Mesodermal cell (in vitro differentiated cells): Measurements from ENCODE around the gene EXOC3.
"Not testable (repeated sequence)": the region's sequence is repeated elsewhere in the genome, so short reads cannot be mapped to it uniquely, and the experiment has no call there.

Experiments
- H3K27ac ChIP-seq: 2 replicates; pipeline ENCODE4 v1.7.0; 2013; ENCODE audit warnings: mild to moderate bottlenecking, low read depth, low read length, moderate library complexity; ENCODE audit not compliant: severe bottlenecking
- H3K36me3 ChIP-seq: 2 replicates; pipeline ENCODE4 v1.7.1; 2013; ENCODE audit warnings: mild to moderate bottlenecking, low read length, moderate library complexity; ENCODE audit not compliant: control insufficient read depth, insufficient read depth
- H3K4me1 ChIP-seq: one replicate; pipeline ENCODE4 v1.7.1; 2013; ENCODE audit warnings: mild to moderate bottlenecking, low read length; ENCODE audit not compliant: insufficient read depth, control insufficient read depth, poor library complexity, severe bottlenecking
- H3K4me3 ChIP-seq: 2 replicates; pipeline ENCODE4 v1.7.0; 2013; ENCODE audit warnings: low read length, control low read depth, mild to moderate bottlenecking; ENCODE audit not compliant: insufficient read depth, poor library complexity, severe bottlenecking; ENCODE audit errors: extremely low read depth
- H3K9me3 ChIP-seq: 2 replicates; pipeline ENCODE4 v1.7.1; 2013; ENCODE audit warnings: mild to moderate bottlenecking, low read length, moderate library complexity; ENCODE audit not compliant: control insufficient read depth
- WGBS, 2 experiments: methylation state at CpG; one replicate each; pipeline ENCODE4 v1.1.5; 2013; ENCODE audit warnings: missing lambda C conversion rate in 2 of 2; ENCODE audit not compliant: insufficient coverage in 2 of 2; 5-methylcytosine and 5-hydroxymethylcytosine counted together

Gene EXOC3

DNA sequence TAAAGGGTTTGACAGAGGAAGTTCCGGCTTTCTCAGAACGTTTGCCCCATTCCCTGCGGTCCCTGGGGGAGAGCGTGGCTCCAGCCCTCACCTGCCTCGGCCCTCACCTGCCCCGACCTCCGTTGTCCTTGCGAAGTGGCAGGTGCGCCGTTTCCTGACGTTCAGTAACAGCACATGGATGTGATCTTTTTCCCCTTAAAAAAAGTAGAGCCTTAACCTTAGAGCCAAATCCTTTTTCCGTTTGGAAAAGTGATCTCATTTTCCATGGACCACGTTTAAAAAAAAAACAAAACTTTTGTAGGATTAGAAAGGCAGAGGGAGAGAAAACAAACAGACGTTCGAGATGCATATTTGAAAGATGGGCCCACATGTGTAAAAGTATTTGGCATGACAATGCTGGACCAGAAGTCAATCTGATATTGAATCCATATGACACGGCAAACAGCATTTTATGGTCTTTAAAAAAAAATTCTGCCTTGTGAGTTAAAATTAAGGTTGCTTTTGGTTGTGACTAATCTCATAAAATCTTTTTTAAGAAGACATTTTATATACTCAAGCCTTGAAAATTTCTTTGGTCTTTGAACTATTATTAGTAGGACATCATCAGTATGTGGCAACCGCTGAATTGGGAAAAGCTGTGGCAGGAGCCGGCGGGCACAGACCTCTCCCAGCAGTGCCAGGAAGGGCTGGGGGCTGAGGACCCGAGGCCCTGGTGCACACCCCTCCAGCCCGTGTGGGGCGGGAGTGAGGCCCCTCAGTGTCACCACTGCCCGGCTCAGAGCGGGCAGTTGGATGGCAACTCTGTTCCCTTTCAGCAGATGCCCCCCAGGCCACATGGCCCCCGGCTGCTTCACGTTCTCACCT is 42.5 kb upstream of the EXOC3 start:
- Histone ChIP-seq H3K9me3 (no peaks in the 10 kb centered on the region), H3K27ac (peak overlapping the region; percentile 92), H3K4me3 (no peak overlapping the region), H3K4me1 (peaks cover 22% of the 10 kb centered on the region), H3K36me3 (no peaks in the 10 kb centered on the region)
- 72 to 73% methylated on average over 21 to 23 of the region's 26 CpGs for WGBS, 2 experiments

- WGBS, 2 experiments = 92 to 97% methylated on average over 21 of the region's 24 CpGs
- no peak overlapping the region for H3K27ac ChIP-seq
- H3K4me3 ChIP-seq = no peak overlapping the region
- no peaks in the 10 kb centered on the region for H3K36me3 ChIP-seq
- H3K4me1 ChIP-seq = peaks cover 15% of the 10 kb centered on the region
- H3K9me3 ChIP-seq = no peaks in the 10 kb centered on the region
These were observed 41.6 kb upstream of the EXOC3 start for GRCh38 chr5:401146-402034.

- H3K4me3 ChIP-seq, H3K27ac ChIP-seq, H3K9me3 ChIP-seq, H3K36me3 ChIP-seq: not testable (repeated sequence)
- WGBS, 2 experiments = 86 to 97% methylated on average over 14 to 16 of the region's 17 CpGs
- peaks cover 15% of the 10 kb centered on the region for H3K4me1 ChIP-seq
These were observed 40.8 kb upstream of the EXOC3 start for GRCh38 chr5:402219-402614.

- H3K4me1 ChIP-seq = peaks cover 15% of the 10 kb centered on the region
- H3K36me3 ChIP-seq = no peaks in the 10 kb centered on the region
- no peak overlapping the region for H3K27ac ChIP-seq
- H3K9me3 ChIP-seq = no peaks in the 10 kb centered on the region
- H3K4me3 ChIP-seq = no peak overlapping the region
- WGBS, 2 experiments = 92 to 96% methylated on average over 15 to 18 of the region's 20 CpGs
These were observed 40.2 kb upstream of the EXOC3 start for GRCh38 chr5:402615-403359.

DNA sequence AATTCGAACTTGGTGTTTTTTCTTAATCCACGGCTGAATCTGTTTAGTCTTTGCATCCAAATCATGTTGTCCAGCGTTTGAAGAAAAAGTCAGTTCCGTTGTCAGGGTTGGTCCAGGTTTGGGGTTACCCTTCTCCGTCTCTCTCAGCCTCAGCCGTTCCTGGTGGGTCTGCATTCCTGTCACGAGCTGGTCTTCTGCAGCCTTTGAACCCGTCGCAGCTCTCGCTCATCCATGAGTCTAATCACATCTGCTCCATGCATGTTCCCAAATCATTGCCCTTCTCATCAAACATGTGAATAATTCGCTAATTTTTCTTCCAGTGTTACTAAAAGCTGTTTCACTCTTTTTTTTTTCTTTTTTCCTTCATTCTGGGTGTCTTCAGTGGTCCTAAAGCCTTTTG is 39.0 kb upstream of the EXOC3 start:
- H3K27ac ChIP-seq = no peak overlapping the region
- WGBS, 2 experiments = 91 to 93% methylated on average over 10 to 11 of the region's 11 CpGs

GRCh38 chr5:404666-405241 is 38.2 kb upstream of the EXOC3 start:
- Histone ChIP-seq H3K4me1 (peaks cover 6% of the 10 kb centered on the region), H3K4me3 (no peak overlapping the region), H3K9me3 (no peaks in the 10 kb centered on the region), H3K36me3 (no peaks in the 10 kb centered on the region), H3K27ac (no peak overlapping the region)
- 90 to 97% methylated on average over 8 to 12 of the region's 12 CpGs for whole genome bisulfite sequencing, 2 experiments

More for the DNA sequence above, 39.0 kb upstream of the EXOC3 start:
- H3K9me3 ChIP-seq = no peaks in the 10 kb centered on the region
- peaks cover 14% of the 10 kb centered on the region for H3K4me1 ChIP-seq
- no peak overlapping the region for H3K4me3 ChIP-seq
- no peaks in the 10 kb centered on the region for H3K36me3 ChIP-seq

DNA sequence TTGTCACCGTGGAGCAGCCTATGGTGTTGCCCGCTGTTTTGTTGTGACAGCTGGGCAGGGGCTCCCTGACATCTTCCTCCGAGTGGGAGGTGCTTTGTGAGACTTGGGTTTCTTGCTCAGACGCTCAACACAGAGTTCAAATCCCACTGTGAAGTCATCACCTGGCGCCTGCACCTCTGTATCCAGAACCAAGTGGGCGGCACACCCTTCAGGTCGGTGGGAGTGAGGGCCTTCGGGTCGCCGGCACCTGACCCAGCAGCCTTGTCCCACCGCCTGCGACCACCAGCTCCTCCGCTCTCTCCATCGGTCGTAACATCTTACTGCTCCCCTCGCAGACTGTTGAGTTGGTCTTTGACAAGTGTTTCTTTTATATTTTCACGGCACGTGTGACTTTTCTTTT is 37.6 kb upstream of the EXOC3 start:
- WGBS, 2 experiments = 87 to 92% methylated on average over 18 of the region's 18 CpGs
- Histone ChIP-seq H3K4me1 (peaks cover 3% of the 10 kb centered on the region), H3K36me3 (no peaks in the 10 kb centered on the region), H3K9me3 (no peaks in the 10 kb centered on the region), H3K4me3 (no peak overlapping the region), H3K27ac (no peak overlapping the region)

GRCh38 chr5:406041-406440 is 36.9 kb upstream of the EXOC3 start:
- WGBS, 2 experiments = 80 to 91% methylated on average over 3 to 5 of the region's 9 CpGs

GRCh38 chr5:407051-407450 is 35.9 kb upstream of the EXOC3 start:
- no peaks in the 10 kb centered on the region for H3K9me3 ChIP-seq
- no peaks in the 10 kb centered on the region for H3K4me1 ChIP-seq
- WGBS, 2 experiments = 83 to 86% methylated on average over 2 of the region's 6 CpGs
- H3K4me3 ChIP-seq = no peak overlapping the region
- no peak overlapping the region for H3K27ac ChIP-seq
- H3K36me3 ChIP-seq = no peaks in the 10 kb centered on the region

More at GRCh38 chr5:406041-406440, 36.9 kb upstream of the EXOC3 start:
- Histone ChIP-seq H3K27ac (no peak overlapping the region), H3K4me1 (no peaks in the 10 kb centered on the region), H3K4me3 (no peak overlapping the region), H3K36me3 (no peaks in the 10 kb centered on the region), H3K9me3 (no peaks in the 10 kb centered on the region)

DNA sequence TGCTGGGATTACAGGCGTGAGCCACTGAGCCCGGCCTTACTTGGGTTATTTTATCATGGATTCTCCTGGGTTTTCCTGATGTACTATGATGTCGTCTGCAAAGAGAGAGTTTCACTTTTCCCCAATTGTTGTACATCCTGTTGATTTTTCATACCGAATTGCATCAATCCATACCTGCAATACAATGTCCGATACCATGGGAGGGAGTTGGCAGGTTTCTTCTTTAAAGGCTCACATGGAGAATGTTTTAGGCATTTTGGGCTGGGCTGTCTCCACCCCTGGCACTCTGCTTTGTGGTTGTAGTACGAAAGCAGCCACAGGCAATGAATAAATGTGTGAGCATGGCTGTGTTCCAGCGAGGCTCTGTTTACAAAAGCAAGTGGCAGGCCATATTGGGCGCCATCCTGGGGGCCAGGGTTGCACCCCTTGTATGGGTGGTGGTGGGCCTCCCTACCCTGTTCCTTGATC is 35.1 kb upstream of the EXOC3 start:
- Histone ChIP-seq H3K9me3 (no peaks in the 10 kb centered on the region), H3K36me3 (no peaks in the 10 kb centered on the region), H3K4me1 (no peaks in the 10 kb centered on the region), H3K4me3 (no peak overlapping the region), H3K27ac (no peak overlapping the region)
- WGBS, 2 experiments = 85 to 94% methylated on average over 6 to 7 of the region's 8 CpGs
